GM11168 (cell line): ENCODE results near the gene GABRD.

Experiments used
- in situ Hi-C: fragments of 300-500 bp; cut with MboI; formaldehyde crosslinking; loops from one replicate; pipeline ENCODE4 v1.12.0; 2022; ENCODE audit warnings: low sequenced_read_pairs; ENCODE audit not compliant: unreplicated experiment

Gene GABRD

DNA sequence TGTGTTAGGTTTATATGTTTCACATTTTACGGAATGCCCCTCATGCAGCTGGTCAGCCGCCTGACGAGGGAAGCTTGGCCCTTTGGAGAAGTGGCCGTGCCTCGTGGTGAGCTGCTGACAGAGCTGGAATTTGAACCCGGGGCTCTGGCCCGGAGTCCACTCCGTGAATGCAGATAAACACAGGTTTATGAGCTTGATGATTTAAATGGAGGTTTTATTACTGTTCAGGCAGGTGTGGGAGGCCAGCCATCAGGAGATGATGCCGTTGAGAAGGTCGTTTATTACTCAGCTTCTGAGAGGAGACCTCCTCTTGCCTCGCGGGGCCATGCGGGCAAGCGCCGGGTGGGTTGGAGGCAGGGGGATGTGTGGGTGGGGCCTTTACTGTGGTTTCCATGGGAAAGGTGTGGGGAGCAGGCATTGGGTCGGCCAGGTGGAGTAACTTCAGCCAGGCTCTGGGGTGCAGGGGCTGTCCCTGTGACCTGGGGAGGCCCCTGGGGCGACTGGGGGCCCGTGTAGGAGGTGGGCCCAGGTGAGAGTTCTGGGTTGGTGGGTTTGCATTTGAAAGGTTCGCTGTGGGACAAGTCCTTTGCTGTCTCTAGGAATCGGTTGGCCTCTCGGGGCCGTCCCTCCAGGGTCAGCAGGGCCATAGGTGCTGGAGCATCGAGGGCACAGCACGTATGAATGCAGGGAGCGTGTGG is 53.1 kb downstream of the GABRD start:
- in situ Hi-C loops = no loop called here

DNA sequence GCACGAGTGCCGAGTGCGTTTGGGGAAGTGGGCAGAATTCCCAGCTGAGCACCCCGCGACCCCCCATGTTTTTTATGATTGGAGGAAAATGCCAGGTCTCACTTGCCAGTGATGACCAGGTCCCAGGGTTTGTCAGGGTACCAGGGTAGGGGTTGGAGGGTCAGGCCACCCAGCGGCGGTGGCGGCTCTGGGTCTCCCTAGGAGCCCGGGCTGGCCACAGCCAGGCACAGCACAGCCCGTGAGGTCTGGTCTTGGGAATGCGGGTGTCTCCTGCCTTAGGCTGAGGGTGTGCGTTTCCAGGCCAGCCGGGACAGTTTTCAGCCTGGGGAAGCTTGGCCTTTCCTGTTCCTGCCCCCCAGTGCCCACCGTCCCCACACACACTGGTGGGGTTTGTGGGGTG is 53.7 kb downstream of the GABRD start:
- in situ Hi-C loops = no loop called here

DNA sequence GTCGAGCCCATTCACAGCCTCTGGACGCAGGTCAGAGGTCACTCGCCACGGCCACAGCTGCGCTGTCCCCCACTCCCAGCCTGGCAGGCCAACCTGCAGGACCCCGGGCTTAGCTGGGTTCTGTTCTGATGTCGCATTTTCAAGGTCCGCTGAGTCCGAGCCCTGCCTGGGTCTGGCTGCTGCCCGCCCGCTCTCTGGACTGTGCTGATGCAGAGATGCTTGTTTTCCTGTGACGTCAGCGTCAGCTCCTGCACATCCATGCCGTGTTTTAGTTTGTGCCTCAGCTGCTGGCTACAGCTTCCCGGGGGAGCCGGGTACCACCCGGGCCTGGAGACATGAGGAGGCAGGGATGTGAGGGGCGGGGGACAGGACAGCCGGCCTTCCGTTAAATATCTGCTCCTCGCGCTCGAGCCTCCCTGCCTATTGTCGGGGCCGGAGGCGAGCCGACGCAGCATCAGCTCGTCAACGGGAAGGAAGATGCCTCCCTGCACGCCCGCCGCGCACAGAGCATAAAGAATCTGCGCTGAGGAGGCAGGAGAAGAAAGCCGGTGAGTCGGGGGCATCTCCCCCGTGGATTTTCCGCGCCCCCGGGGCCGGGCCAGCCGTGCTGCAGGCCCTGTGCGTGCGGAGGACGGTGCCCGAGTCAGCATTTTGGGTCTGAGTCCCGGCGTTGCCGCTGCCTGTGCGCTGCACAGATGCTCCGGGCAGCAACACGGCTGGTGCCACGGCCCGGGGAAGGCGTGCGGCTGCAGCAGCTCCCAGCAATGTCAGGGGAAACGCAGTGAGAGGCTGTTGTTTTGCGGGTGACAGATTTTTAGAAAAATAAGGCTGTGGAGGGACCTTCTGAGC is 54.5 kb downstream of the GABRD start:
- in situ Hi-C loops = no loop called here

DNA sequence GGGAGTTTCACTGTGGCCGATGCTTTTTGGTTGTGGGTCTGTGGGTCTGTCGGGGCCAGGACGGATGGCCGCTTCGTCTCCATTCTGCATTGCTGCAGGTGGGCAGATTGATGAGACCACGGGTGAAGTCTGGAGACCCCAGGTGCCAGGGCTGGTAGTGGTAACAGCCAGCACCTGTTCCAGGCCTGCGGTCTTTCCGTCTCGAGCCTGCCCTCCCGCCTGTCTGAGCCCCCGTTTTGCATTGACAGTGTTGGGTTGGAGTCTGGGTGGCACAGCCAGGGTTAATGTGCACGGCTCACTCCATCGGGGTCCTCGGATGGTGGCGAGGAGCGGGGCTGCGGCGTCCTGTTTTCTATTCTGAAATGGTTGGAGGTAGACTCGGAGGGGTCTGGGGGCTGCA is 55.3 kb downstream of the GABRD start:
- in situ Hi-C loops = no loop called here

DNA sequence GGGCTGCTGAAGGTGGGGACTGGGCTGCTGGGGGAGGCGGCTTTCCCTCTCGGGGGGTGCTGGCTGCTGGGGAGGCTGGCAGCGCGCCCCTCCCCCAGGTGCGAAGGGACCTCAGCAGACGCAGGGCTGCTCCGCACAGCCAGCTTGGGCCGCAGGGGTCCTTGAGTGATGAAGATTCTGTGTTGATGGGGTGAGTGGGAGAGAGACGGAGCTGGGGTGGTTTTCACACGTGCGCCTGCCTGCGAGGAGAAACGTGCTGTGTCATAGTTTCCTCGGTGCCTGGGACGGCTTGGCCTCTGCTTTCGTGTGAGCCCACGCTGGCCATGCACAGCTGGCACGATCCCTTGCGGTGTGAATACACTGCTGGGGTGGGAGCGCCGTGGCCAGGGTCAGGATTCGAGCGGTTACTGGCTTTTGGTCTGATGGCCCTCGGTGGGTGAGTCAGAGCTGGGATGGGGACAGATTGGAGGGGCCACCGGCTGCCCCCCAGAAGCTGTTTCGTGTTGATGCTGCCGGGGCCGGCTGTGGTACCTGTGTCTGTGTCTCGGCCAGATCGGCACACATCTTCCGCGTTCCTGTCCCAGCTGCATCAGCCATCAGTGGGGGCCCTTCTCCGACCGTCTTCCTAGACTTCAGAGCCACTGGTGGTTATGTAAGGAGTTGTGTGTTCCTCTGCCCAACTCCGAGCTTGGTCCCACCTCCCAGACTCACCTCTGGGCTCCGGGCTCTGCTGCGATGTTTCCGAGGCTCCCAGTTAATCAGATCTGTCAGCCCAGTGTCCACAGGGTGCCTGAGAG is 56.0 kb downstream of the GABRD start:
- in situ Hi-C loops = no loop called here

DNA sequence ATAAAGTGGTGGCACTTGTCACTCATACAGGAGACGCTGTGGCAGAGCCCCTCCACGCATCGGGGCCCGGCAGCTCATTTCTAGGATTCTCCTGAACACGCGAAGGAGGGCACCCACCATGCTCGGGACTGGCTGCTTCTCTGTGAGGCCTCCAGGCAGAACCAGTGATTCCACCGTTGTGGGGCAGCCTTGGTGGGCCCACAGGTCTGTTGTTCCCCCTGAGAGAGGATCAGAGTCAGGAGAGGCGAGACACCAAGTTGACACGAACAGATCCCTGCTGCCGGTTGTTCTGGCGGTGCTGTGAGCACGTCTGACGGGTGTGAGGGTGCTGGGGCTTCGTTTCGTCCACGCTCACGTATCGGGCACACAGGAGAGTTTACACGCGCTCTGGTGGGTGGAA is 57.7 kb downstream of the GABRD start:
- in situ Hi-C loops = no loop called here

DNA sequence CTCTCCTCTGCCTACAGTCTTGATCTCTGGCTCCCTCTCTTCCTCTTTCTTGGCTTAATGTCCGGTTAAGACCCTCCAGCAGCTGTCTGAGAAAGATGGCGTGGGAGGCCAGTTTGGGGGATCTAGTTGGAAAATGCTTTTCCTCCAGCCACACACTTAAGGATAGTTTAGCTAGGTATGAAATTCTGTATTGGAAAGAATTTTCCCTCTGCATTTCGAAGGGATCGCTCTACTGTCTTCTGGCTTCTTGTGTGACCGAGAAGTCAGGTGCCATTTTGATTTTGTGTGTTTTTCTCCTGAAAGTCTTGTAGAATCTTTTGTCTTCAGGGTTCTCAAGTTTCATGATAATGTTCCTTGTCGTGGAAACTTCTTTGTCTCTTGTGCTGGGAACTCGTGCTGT is 59.0 kb downstream of the GABRD start:
- in situ Hi-C loops = no loop called here

DNA sequence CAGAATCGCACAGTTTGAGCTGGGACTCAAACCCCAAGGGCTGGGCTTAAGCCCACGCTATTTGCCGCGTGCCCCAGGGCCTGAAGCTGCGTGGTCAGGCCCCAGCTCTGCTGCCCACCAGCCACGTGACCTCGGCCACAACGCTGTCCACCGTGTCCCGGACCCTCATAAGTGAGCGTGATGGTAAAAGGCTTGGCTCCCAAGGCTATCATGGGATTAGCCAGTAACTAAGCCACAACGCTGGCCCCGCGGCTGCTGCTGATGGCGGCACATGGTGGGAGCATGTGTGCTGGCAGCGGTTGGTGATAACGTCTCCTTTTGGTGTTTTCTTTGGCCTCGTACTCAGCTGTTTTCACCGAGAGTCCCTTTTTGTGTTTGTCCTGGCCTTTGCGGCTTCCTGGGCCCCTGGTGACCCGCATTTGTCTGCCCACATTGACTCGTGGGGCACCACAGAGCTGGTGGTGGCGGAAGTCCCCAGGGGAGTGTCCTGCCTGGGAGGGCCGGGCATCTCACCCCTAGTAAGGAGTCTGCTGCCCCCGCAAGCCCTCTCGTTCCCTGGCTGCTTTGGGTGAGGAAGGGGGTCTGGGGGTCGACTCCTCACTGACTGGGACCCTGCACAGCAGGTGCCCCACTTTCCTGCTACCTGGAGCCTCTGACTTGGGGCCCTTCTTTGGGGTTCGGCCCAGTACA is 60.4 kb downstream of the GABRD start:
- in situ Hi-C loops = no loop called here

DNA sequence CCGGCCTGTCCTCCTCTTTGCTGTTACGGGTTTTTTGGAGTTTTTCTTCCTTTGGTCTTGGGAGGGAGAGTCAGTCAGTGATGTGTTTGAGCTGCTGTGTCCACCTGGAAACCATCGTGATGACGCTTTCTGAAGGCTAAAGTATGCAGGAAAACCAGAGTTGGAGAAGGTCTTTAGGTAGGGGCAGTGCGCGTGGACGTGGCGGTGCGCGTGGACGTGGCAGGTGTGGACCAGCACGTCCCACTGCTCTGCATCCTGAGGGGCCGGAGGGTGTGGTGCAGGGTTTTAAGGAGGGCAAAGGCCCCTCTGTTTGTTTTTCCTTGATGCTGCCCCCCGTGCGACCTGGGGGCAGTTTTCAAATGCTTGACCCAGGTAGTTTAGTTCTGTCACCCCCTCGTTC is 61.0 kb downstream of the GABRD start:
- in situ Hi-C loops = no loop called here
